A549 treated with RU486 at 1 μM for 4 hours (cell line): ENCODE data around the gene HOXC6. TPM values are rescaled to one million over a fixed set of nuclear protein-coding genes. Genes with fewer than 3 reads are reported as not detected.

Experiments used
- total RNA-seq: library from RNA; stranded (reverse); fragments of 200-300 nt; extraction: Qiagen RNA extraction; gene quantifications from 5 replicates; pipeline ENCODE4 v1.2.3, GENCODE V29; 2022; ENCODE audit warnings: low read depth

HOXC6 gene
- 4.2 to 5.4 TPM (median 4.5 TPM) in 5 replicates for total RNA-seq

DNA sequence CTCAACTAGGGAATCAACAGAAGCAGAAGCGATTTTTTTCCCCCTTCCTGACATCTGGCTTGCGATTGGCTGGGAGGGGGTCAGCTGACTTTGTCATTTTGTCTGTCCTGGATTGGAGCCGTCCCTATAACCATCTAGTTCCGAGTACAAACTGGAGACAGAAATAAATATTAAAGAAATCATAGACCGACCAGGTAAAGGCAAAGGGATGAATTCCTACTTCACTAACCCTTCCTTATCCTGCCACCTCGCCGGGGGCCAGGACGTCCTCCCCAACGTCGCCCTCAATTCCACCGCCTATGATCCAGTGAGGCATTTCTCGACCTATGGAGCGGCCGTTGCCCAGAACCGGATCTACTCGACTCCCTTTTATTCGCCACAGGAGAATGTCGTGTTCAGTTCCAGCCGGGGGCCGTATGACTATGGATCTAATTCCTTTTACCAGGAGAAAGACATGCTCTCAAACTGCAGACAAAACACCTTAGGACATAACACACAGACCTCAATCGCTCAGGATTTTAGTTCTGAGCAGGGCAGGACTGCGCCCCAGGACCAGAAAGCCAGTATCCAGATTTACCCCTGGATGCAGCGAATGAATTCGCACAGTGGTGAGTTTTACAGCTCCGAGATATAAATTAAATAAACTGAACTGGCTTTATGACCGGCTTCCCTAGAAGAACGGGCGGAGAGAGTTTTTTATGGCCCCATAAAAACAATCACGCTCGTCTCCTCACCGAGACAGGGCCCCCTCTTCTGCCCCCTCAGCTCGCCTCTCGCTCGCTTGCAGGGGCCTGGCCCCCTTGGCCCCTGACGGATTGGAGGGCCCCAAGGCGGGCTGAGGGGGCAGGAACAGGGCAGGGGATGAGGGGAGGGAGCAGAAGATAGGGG is at the start of gene HOXC6:
HOXC6 (plus strand) TSS at position 127 of the 888 bp plus-strand sequence; CDS start at position 209, 82 bp downstream.

GRCh38 chr12:53984901-53985691 is 43.1 kb upstream of the HOXC6 start, which contains the start of gene HOXC10:
HOXC10 (plus strand) TSS chr12:53985146; CDS start chr12:53985260, 114 bp downstream.

DNA sequence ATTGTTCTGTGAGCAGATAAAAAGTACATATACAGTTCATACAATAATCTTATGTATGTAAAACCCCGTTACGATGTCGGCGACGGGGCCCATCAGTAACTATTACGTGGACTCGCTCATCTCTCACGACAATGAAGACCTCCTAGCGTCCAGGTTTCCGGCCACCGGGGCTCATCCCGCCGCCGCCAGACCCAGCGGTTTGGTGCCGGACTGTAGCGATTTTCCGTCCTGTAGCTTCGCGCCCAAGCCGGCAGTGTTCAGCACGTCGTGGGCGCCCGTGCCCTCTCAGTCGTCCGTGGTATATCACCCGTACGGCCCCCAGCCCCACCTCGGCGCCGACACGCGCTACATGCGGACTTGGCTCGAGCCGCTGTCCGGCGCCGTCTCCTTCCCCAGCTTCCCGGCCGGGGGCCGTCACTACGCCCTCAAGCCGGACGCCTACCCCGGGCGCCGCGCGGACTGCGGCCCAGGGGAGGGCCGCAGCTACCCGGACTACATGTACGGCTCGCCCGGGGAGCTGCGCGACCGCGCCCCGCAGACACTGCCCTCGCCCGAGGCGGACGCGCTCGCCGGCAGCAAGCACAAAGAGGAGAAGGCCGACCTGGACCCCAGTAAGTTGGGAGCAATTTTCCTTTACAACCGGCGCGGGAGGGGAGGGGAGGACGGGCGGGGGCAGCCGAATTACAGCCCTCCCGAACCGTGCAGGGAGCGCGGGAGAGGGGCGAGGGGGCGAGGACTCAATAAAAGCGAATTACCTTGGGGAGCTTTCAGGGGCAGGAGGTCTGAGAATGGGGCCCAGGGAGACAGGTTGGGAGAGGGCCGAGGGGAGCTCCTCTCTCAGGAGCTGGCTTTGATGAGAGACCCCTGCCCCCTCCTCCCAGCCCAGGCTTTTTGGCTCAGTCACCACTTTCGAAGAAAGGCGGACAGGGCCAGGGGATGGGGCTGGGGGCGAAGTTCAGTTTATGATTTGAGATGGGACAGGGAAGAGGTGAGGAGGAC is 27.8 kb upstream of the HOXC6 start, which contains the start of gene HOXC9:
HOXC9 (plus strand) TSS at position 46 of the 999 bp plus-strand sequence; CDS start at position 74, 28 bp downstream.

DNA sequence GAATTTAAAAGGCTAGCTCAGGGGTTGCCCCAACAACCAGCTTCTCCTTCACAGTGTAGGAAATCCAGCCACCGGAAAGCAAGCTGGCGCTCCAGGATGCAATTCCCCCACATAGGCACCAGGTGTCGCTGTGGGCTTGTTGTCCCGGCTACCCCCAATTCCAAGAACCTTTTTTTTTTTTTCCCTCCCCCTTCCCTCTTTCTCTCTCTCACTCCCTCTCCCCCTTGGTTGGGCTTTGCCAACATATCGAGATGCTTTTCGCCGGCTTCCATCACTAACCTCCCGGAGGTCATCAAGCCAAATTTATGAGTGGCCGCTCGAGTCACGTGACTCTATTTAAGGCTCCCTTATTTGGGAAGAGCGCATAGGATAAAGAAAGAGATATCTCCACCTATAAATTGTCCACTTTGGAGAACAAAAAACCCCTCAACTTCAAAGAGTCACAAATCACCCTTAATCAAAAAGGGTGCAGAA is 4.4 kb downstream of the HOXC6 start, which contains the start of gene HOXC5:
HOXC5 (plus strand) TSS at position 424 of the 474 bp plus-strand sequence. CDS start 73 bp downstream, outside the sequence.

DNA sequence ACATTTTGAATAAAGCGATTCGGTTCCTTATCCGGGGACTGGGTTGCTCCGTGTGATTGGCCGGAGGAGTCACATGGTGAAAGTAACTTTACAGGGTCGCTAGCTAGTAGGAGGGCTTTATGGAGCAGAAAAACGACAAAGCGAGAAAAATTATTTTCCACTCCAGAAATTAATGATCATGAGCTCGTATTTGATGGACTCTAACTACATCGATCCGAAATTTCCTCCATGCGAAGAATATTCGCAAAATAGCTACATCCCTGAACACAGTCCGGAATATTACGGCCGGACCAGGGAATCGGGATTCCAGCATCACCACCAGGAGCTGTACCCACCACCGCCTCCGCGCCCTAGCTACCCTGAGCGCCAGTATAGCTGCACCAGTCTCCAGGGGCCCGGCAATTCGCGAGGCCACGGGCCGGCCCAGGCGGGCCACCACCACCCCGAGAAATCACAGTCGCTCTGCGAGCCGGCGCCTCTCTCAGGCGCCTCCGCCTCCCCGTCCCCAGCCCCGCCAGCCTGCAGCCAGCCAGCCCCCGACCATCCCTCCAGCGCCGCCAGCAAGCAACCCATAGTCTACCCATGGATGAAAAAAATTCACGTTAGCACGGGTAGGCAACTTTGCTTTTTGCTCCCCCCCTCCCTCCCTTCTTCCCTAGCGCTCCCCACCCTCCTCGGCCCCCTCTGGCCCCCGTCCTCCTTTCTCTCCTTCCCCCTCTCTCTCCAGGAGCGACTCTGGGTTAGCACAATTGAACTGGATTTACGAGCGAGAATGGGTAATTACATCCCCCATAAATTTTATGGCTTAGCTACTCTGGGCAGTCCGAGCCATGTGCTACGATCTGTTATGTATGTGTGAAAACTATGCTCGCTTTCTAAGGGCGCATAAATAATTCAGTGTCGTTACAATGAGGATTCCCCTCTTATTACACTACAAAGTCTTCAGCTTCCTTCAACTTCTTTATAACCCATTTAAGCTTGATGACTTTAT is 25.8 kb downstream of the HOXC6 start, which contains the start of gene HOXC4:
HOXC4 (plus strand) TSS at position 85 of the 991 bp plus-strand sequence; CDS start at position 173, 88 bp downstream.

Other genes starting within 250 kb of the HOXC6 start
- gene HOXC13, start 89.6 kb upstream of the HOXC6 start, total RNA-seq = 7.7 to 14.1 TPM (median 9.8 TPM) in 5 replicates
- not detected in 5 replicates for gene HOXC12, start 73.5 kb upstream of the HOXC6 start, total RNA-seq
- 0.39 to 0.58 TPM (median 0.45 TPM) in 5 replicates for gene HOXC11, start 55.3 kb upstream of the HOXC6 start, total RNA-seq
- 0.07 to 0.17 TPM (median 0.12 TPM) in 4 of 5 replicates, not detected in the other for gene HOTAIR, start 53.5 kb upstream of the HOXC6 start, total RNA-seq
- 2.2 to 5.4 TPM (median 2.6 TPM) in 5 replicates for gene HOXC10, start 43.3 kb upstream of the HOXC6 start, total RNA-seq
- 11.4 to 14.1 TPM (median 13.1 TPM) in 5 replicates for gene HOXC9, start 28.3 kb upstream of the HOXC6 start, total RNA-seq
- 4.4 to 5.6 TPM (median 5.3 TPM) in 5 replicates for gene HOXC8, start 19.5 kb upstream of the HOXC6 start, total RNA-seq
- gene HOXC5, start 4.6 kb downstream of the HOXC6 start, total RNA-seq = 0.43 to 1.1 TPM (median 0.80 TPM) in 5 replicates
- 2.2 to 4.2 TPM (median 3.8 TPM) in 5 replicates for gene HOXC4, start 25.4 kb downstream of the HOXC6 start, total RNA-seq
- 22.8 to 33.0 TPM (median 31.6 TPM) in 5 replicates for gene SMUG1, start 160.5 kb downstream of the HOXC6 start, total RNA-seq